ENCODE results near the gene RAB40C.

DNA sequence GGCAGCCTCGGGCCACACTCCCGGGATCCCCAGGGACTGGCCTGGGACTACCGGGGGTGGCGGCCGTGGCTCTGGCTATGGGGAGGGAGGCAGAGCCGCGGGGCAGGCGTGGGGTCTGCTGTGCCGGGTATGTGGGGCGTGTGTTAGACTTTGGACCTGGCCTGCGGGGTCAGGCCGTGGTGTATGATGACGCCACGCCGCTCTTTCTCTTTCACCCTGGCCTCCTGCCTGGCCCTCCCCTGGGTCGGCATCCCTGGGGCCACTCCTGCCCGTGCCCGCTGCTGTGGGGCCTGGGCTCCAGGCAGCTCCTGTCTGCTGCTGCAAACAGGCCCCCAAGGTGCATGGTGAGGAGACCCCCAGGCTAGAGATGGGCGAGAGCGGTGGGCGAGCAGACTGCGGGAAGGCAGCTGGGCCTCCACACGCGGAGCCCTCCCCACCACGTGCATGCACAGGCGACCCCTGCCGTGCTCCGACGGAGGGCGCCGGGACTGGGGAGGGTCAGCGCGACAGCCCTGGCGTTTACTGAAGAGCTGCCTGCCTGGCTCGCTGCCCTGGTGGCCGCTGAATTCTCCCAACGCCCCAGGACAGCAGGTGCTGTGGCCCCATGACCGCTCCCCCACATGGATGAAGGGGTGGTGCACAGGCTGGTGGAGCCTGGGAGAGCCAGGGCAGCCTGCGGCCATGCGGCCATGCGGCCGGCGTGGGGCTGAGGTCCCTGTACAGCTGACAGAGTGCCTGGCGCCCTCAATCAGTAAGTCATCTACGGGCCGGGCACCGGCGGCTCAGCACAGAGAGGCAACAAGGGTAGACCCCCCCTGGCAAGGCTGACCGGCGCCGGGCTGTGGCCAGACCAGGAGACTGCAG lies 46.3 kb upstream of the RAB40C start:
- TF ChIP-seq, protein P1, sequence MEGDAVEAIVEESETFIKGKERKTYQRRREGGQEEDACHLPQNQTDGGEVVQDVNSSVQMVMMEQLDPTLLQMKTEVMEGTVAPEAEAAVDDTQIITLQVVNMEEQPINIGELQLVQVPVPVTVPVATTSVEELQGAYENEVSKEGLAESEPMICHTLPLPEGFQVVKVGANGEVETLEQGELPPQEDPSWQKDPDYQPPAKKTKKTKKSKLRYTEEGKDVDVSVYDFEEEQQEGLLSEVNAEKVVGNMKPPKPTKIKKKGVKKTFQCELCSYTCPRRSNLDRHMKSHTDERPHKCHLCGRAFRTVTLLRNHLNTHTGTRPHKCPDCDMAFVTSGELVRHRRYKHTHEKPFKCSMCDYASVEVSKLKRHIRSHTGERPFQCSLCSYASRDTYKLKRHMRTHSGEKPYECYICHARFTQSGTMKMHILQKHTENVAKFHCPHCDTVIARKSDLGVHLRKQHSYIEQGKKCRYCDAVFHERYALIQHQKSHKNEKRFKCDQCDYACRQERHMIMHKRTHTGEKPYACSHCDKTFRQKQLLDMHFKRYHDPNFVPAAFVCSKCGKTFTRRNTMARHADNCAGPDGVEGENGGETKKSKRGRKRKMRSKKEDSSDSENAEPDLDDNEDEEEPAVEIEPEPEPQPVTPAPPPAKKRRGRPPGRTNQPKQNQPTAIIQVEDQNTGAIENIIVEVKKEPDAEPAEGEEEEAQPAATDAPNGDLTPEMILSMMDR (IDR thresholded peaks at IDR 0.05): no peak
- TF ChIP-seq POLR2AphosphoS5 (IDR thresholded peaks at IDR 0.05): no peak

All from sigmoid colon (tissue), 4 donors.